Measurements from ENCODE around the gene CHKB. TPM values are rescaled to one million over a fixed set of nuclear protein-coding genes. Genes with fewer than 3 reads are reported as not detected.

CHKB gene
- total and polyA plus RNA-seq, 2 of the 4 experiments (the other 2 are of a cell fraction) = 8.1 to 36.9 TPM

GRCh38 chr22:50531546-50531961 lies 51.1 kb downstream of the CHKB start:
- peak overlapping the region in 1 of 2 experiments; percentile 91; a peak in 2 of 4 replicates for H4K8ac ChIP-seq (ENCODE audit: low read depth in 2 of 2, low read length in 2 of 2)
- 0 out of 2 replicates have a peak overlapping the region, but pooled peaks have one; percentile 15 for H3K4ac ChIP-seq (ENCODE audit: low read depth, low read length)
- in situ Hi-C loops (cut with MboI; ENCODE audit: low sequenced_read_pairs) (no loop called here), dilution Hi-C loops (cut with HindIII; ENCODE audit: low sequenced_read_pairs, unreplicated experiment) (no loop called here), intact Hi-C loops (cut with micrococcal nuclease) (no loop called here)
- peaks cover 18% of the 10 kb centered on the region for H3K4me1 ChIP-seq (ENCODE audit: control insufficient read depth, insufficient read depth, low read length)
- H3K14ac ChIP-seq (replicated peaks; ENCODE audit: low read depth, low read length) = no peak overlapping the region
- H4K5ac ChIP-seq (ENCODE audit: low read depth, low read length) = no peak overlapping the region
- H2AK9ac ChIP-seq (replicated peaks; ENCODE audit: low read depth, low read length, poor library complexity) = peak overlapping the region; percentile 50
- H3K56ac ChIP-seq (ENCODE audit: extremely low read depth, insufficient read depth, low read length) = no peak overlapping the region
- H3K4me3 ChIP-seq (ENCODE audit: insufficient read depth, low read depth, low read length) = peak overlapping the region; percentile 39
- H3K27me3 ChIP-seq (ENCODE audit: control insufficient read depth, insufficient read depth, low read length) = peaks cover 5% of the 10 kb centered on the region; the same call in 1 of the 2 replicates
- no peaks in the 10 kb centered on the region for H4K20me1 ChIP-seq (ENCODE audit: insufficient read depth, low read length)
- H3K9me3 ChIP-seq (ENCODE audit: control insufficient read depth, insufficient read depth, low read length) = no peaks in the 10 kb centered on the region
- H2BK15ac ChIP-seq (ENCODE audit: low read depth, low read length) = no peak overlapping the region
- POLR2A ChIA-PET (ENCODE audit: unreplicated experiment) = no interaction called here
- BruUV-seq (replicated peaks) = no TSS peak
- no peak overlapping the region; the same call in 1 of the 2 replicates for H4K91ac ChIP-seq (ENCODE audit: insufficient read depth, low read depth, low read length)
- H3K9ac ChIP-seq (ENCODE audit: low read depth, low read length) = no peak overlapping the region
- DNase-seq (no peak), ATAC-seq (ENCODE audit: low read depth) (peak; percentile 4)
- H3K36me3 ChIP-seq (ENCODE audit: control insufficient read depth, insufficient read depth, low read length) = no peaks in the 10 kb centered on the region
- H2BK5ac ChIP-seq (ENCODE audit: low read depth, low read length, poor library complexity, severe bottlenecking) = no peak overlapping the region
- no peak for TF ChIP-seq SMC3 (IDR thresholded peaks at IDR 0.05; ENCODE audit: low read depth, low read length)
- no peak for TF ChIP-seq MAFK (IDR thresholded peaks at IDR 0.05; ENCODE audit: low read depth, low read length)
- no peak for TF ChIP-seq FOS (IDR thresholded peaks at IDR 0.05; ENCODE audit: low read depth, low read length)
- no peak for TF ChIP-seq MXI1 (IDR thresholded peaks at IDR 0.05; ENCODE audit: borderline replicate concordance, low read depth, low read length)
- peak overlapping the region; percentile 69 for H3K4me2 ChIP-seq (ENCODE audit: low read depth, low read length)
- no peak overlapping the region for H3K27ac ChIP-seq (ENCODE audit: insufficient read depth, low read length)
- no peak overlapping the region for H3K23ac ChIP-seq (ENCODE audit: low read depth, low read length)
- no peak overlapping the region for H2BK20ac ChIP-seq (ENCODE audit: low read depth, low read length)
- peaks cover 13% of the 10 kb centered on the region; the same call in 1 of the 2 replicates for H3K9me1 ChIP-seq (ENCODE audit: insufficient read depth, low read length)
- H3K18ac ChIP-seq (ENCODE audit: low read depth, low read length) = no peak overlapping the region
- 5% methylated on average over 8 of the region's 44 CpGs; no CpG with 5 or more reads in 1 of the 2 experiments for WGBS, 2 experiments (ENCODE audit: extremely low coverage in 2 of 2, insufficient read length in 1 of 2)
- no peak overlapping the region for H2BK120ac ChIP-seq (ENCODE audit: low read depth, low read length)
- CTCF ChIA-PET = no interaction called here
- H2AK5ac ChIP-seq (ENCODE audit: low read depth, low read length) = peak overlapping the region; percentile 31
- peak overlapping the region; percentile 81 for H2AFZ ChIP-seq (replicated peaks; ENCODE audit: low read length, poor library complexity)
- H3K79me1 ChIP-seq (ENCODE audit: low read depth in 1 of 2, low read length in 2 of 2) = peaks cover 4 to 18% of the 10 kb centered on the region in 2 experiments; a peak in 2 of 4 replicates
